Uterus (tissue), 4 donors: ENCODE results near the gene KREMEN1. TPM values are rescaled to one million over a fixed set of nuclear protein-coding genes. Genes with fewer than 3 reads are reported as not detected.

Experiments used
- DNase-seq, 2 donors: peaks; one replicate each; pipeline ENCODE4 v3.0.0-alpha.2; 2019 to 2020
- H3K27ac ChIP-seq, 2 donors: fragments of 200-600 bp; sonication (generic); 1 replicate in 1 of 2; 2 replicates in 1 of 2; pipeline ENCODE4 v1.5.1; 2016 to 2018
- H3K27me3 ChIP-seq, 2 donors: fragments of 200-600 bp; sonication (generic); one replicate each; pipeline ENCODE4 v1.5.1; 2018 to 2019; ENCODE audit warnings: control low read depth in 1 of 2
- H3K36me3 ChIP-seq, 2 donors: fragments of 200-600 bp; sonication (generic); one replicate each; pipeline ENCODE4 v1.5.1; 2019; ENCODE audit warnings: control low read depth in 1 of 2
- H3K4me1 ChIP-seq, 2 donors: fragments of 200-600 bp; sonication (generic); one replicate each; pipeline ENCODE4 v1.5.1; 2018 to 2019; ENCODE audit warnings: control low read depth in 1 of 2
- H3K4me3 ChIP-seq, 2 donors: fragments of 200-600 bp; sonication (generic); 1 replicate in 1 of 2; 2 replicates in 1 of 2; pipeline ENCODE4 v1.5.1; 2018 to 2019; ENCODE audit warnings: mild to moderate bottlenecking in 1 of 2
- H3K9me3 ChIP-seq, 2 donors: fragments of 200-600 bp; sonication (generic); one replicate each; pipeline ENCODE4 v1.5.1; 2019; ENCODE audit warnings: control low read depth in 1 of 2
- CTCF ChIP-seq, 4 experiments: fragments of 200-600 bp in 2 of 4; fragments of 450-650 bp in 2 of 4; sonication (generic) in 2 of 4; IDR thresholded peaks; one replicate each; pipeline ENCODE4 v1.5.1; 2016 to 2019; ENCODE audit warnings: antibody characterized with exemption in 4 of 4, mild to moderate bottlenecking in 2 of 4, moderate library complexity in 1 of 4
- POLR2A ChIP-seq, 2 donors: fragments of 450-650 bp; IDR thresholded peaks; one replicate each; pipeline ENCODE4 v1.6.1; 2016; ENCODE audit warnings: antibody characterized with exemption in 2 of 2, mild to moderate bottlenecking in 1 of 2, moderate library complexity in 1 of 2
- intact Hi-C: fragments of 100-400 bp; cut with DNase I; formaldehyde crosslinking; loops from one replicate; pipeline ENCODE4 v1.15.1; 2023; ENCODE audit warnings: low total_unique reads
- total RNA-seq, 4 donors: library from RNA; depleted of rRNA in 3 of 4; stranded (reverse); fragments of >200 nt in 3 of 4; gene quantifications; one replicate each; pipeline versions ENCODE4 v1.1.0 to v1.2.4, GENCODE V29; 2014 to 2023
- donor health status: DM: yes; HTN: yes; CAD: no.

The KREMEN1 gene
- total RNA-seq, result 10 to 100 TPM in 3 of 4 donors, 1 to 10 TPM in 1; 5.9 to 25.1 (median 10.2) TPM

GRCh38 chr22:29072979-29073617, at the start of gene KREMEN1:
KREMEN1 (plus strand) TSS chr22:29073035; CDS start chr22:29073131, 96 bp downstream.
- peak; percentile 33 to 39 for DNase-seq
- TF ChIP-seq POLR2A (IDR thresholded peaks at IDR 0.05) (peak in 1 of 2 donors; percentile 17), CTCF (IDR thresholded peaks at IDR 0.05) (no peak)
- Histone ChIP-seq H3K9me3 (no peaks in the 10 kb centered on the region), H3K27ac (peak within 1 kb of the TSS; percentile 54 to 55), H3K4me3 (peak within 1 kb of the TSS; percentile 48 to 80), H3K27me3 (no peaks in the 10 kb centered on the region), H3K36me3 (no peaks in the 10 kb centered on the region), H3K4me1 (no peaks in the 10 kb centered on the region)
- intact Hi-C loops, result no loop called here

DNA sequence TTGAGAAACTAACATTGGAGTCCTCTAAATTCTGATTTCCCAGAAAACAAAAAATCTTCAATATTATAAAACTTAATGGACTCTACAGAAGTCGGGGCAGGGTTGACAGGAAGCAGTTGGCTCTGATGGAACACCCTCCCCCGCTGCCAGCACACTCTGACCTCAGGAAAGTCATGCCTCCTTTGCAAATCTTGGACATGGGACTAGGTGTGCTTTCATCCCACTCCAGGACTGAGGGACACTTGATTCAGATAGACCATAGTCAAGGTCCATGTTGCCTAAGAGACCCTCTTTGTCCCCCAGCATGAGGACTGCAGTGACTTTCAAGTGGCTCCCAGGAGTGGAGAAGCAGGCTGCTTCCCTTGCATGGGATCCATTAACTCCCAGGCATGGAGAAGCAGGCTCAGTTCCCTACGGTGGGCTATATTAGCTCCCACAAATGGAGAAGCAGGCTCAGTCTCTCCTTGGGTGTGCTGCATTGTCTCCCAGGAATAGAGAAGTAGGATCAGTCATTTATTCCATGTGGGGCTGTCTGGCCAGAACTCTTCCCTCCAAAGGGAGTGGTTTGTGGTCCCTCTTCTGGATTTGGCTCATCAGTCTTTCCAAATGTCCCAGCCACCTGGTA, 49.6 kb upstream of the KREMEN1 start:
- TF ChIP-seq POLR2A (IDR thresholded peaks at IDR 0.05) (no peak), CTCF (IDR thresholded peaks at IDR 0.05) (no peak)
- Histone ChIP-seq H3K4me1 (no peaks in the 10 kb centered on the region), H3K27ac (peak overlapping the region in 1 of 2 donors; percentile 54), H3K4me3 (no peak overlapping the region), H3K27me3 (no peaks in the 10 kb centered on the region), H3K36me3 (no peaks in the 10 kb centered on the region), H3K9me3 (no peaks in the 10 kb centered on the region)
- DNase-seq, result no peak
- intact Hi-C loops, result no loop called here

- H3K9me3 ChIP-seq, result no peaks in the 10 kb centered on the region
- H3K27ac ChIP-seq, result no peak overlapping the region
- no peaks in the 10 kb centered on the region for H3K27me3 ChIP-seq
- no peak for DNase-seq
- H3K4me3 ChIP-seq, result no peak overlapping the region
- intact Hi-C loops, result no loop called here
- no peaks in the 10 kb centered on the region for H3K36me3 ChIP-seq
- peaks cover under 1 to 2% of the 10 kb centered on the region in 2 donors for H3K4me1 ChIP-seq
- TF ChIP-seq POLR2A (IDR thresholded peaks at IDR 0.05), result no peak
- TF ChIP-seq CTCF (IDR thresholded peaks at IDR 0.05), result no peak
Observed at GRCh38 chr22:29026579-29026978, 46.3 kb upstream of the KREMEN1 start.

DNA sequence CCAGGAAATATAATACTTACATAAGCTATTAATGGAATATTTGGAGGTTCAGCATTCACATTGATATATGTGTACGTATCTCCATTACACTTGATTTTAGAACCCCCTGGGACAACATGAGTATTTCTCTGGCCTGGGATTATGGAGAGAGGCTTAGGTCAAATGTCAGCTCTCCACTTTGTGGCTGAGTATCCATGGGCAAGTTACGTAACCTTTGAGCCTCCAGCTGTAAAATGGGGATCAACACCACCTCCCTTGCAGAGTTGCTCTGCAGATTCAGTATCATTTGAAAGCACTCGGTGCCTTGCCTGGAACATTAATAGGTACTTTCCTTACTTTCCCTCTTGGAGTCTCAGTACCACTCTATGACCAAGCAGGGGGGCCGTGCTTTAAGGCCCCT, 44.4 kb upstream of the KREMEN1 start:
- DNase-seq, result no peak
- no peak for TF ChIP-seq POLR2A (IDR thresholded peaks at IDR 0.05)
- TF ChIP-seq CTCF (IDR thresholded peaks at IDR 0.05), result no peak
- no peaks in the 10 kb centered on the region for H3K27me3 ChIP-seq
- H3K27ac ChIP-seq, result no peak overlapping the region
- H3K9me3 ChIP-seq, result no peaks in the 10 kb centered on the region
- intact Hi-C loops, result no loop called here
- H3K36me3 ChIP-seq, result no peaks in the 10 kb centered on the region
- peaks cover 8 to 9% of the 10 kb centered on the region in 2 donors for H3K4me1 ChIP-seq
- H3K4me3 ChIP-seq, result no peak overlapping the region
